NCI-H2029 (cell line): ENCODE data around the gene SEMA3A.
"Not testable (repeated sequence)": the region's sequence is repeated elsewhere in the genome, so short reads cannot be mapped to it uniquely, and the experiment has no call there.

Source experiments
- DNase-seq: peaks from one replicate; lab custom pipeline; 2025; lab: John Stamatoyannopoulos, UW

Gene SEMA3A

GRCh38 chr7:84152995-84153394 lies 41.6 kb downstream of the SEMA3A start:
- DNase-seq = no peak

- not testable (repeated sequence) for DNase-seq
These were observed 44.2 kb downstream of the SEMA3A start for GRCh38 chr7:84150370-84150769.

GRCh38 chr7:84149573-84149972 lies 45.0 kb downstream of the SEMA3A start:
- DNase-seq = no peak

- DNase-seq = no peak
These were observed 48.7 kb downstream of the SEMA3A start for GRCh38 chr7:84145892-84146291.

- no peak for DNase-seq
These were observed 49.7 kb downstream of the SEMA3A start for GRCh38 chr7:84144935-84145334.

GRCh38 chr7:84144480-84144879 lies 50.1 kb downstream of the SEMA3A start:
- no peak for DNase-seq

- no peak for DNase-seq
These were observed 51.9 kb downstream of the SEMA3A start for GRCh38 chr7:84142726-84143125.

- DNase-seq = no peak
These were observed 54.4 kb downstream of the SEMA3A start for GRCh38 chr7:84139986-84140729.

GRCh38 chr7:84138411-84138810 lies 56.2 kb downstream of the SEMA3A start:
- no peak for DNase-seq

GRCh38 chr7:84137812-84138211 lies 56.8 kb downstream of the SEMA3A start:
- DNase-seq = no peak

- DNase-seq = no peak
These were observed 57.8 kb downstream of the SEMA3A start for GRCh38 chr7:84136809-84137208.

GRCh38 chr7:84136336-84136735 lies 58.3 kb downstream of the SEMA3A start:
- DNase-seq = no peak

GRCh38 chr7:84134169-84134568 lies 60.4 kb downstream of the SEMA3A start:
- no peak for DNase-seq

GRCh38 chr7:84125654-84126053 lies 68.9 kb downstream of the SEMA3A start:
- no peak for DNase-seq

GRCh38 chr7:84123965-84124547 lies 70.5 kb downstream of the SEMA3A start:
- DNase-seq = no peak

- no peak for DNase-seq
These were observed 71.8 kb downstream of the SEMA3A start for GRCh38 chr7:84122582-84123360.

- no peak for DNase-seq
These were observed 77.3 kb downstream of the SEMA3A start for GRCh38 chr7:84117304-84117703.

GRCh38 chr7:84113906-84114850 lies 80.4 kb downstream of the SEMA3A start:
- DNase-seq = no peak

GRCh38 chr7:84113286-84113685 lies 81.3 kb downstream of the SEMA3A start:
- DNase-seq = no peak

- DNase-seq = no peak
These were observed 81.8 kb downstream of the SEMA3A start for GRCh38 chr7:84112771-84113170.

- no peak for DNase-seq
These were observed 82.7 kb downstream of the SEMA3A start for GRCh38 chr7:84111842-84112241.

- no peak for DNase-seq
These were observed 84.2 kb downstream of the SEMA3A start for GRCh38 chr7:84110400-84110799.
